GM23338 (cell line): ENCODE measurements around the gene RXRB. TPM values are rescaled to one million over a fixed set of nuclear protein-coding genes. Genes with fewer than 3 reads are reported as not detected.

Experiments used
- ATAC-seq: fragments of 200-7000 bp; cut with Tn5 transposase; 3 replicates; pipeline ENCODE4 v1.9.1; 2020
- DNase-seq: peaks from one replicate; pipeline ENCODE4 v3.0.0-alpha.2; 2015; ENCODE audit warnings: low spot score
- H2AFZ ChIP-seq: fragments of 200-600 bp; sonication (generic); 2 replicates; pipeline ENCODE4 v1.8.0; 2016; ENCODE audit warnings: antibody characterized with exemption, mild to moderate bottlenecking, moderate library complexity
- H3F3A ChIP-seq: fragments of 200-600 bp; sonication (generic); replicated peaks from 2 replicates; pipeline ENCODE4 v1.8.0; 2017; ENCODE audit warnings: antibody characterized with exemption, mixed run types, low read depth
- H3K27ac ChIP-seq: fragments of 200-600 bp; sonication (generic); 2 replicates; pipeline ENCODE4 v1.6.1; 2016; ENCODE audit warnings: low read depth
- H3K27me3 ChIP-seq: fragments of 200-600 bp; sonication (generic); 2 replicates; pipeline ENCODE4 v1.8.0; 2016; ENCODE audit warnings: mild to moderate bottlenecking, mixed run types, moderate library complexity; ENCODE audit not compliant: insufficient read depth
- H3K36me3 ChIP-seq: fragments of 200-600 bp; sonication (generic); 2 replicates; pipeline ENCODE4 v1.8.0; 2016; ENCODE audit warnings: mild to moderate bottlenecking; ENCODE audit not compliant: insufficient read depth
- H3K4me1 ChIP-seq: fragments of 200-600 bp; sonication (generic); 2 replicates; pipeline ENCODE4 v1.8.0; 2016; ENCODE audit warnings: mild to moderate bottlenecking, moderate library complexity; ENCODE audit not compliant: insufficient read depth
- H3K4me2 ChIP-seq: fragments of 200-600 bp; sonication (generic); 2 replicates; pipeline ENCODE4 v1.7.1; 2017; ENCODE audit warnings: mixed run types
- H3K4me3 ChIP-seq: fragments of 200-600 bp; sonication (generic); 2 replicates; pipeline ENCODE4 v1.6.1; 2016; ENCODE audit warnings: mixed run types
- H3K79me2 ChIP-seq: fragments of 200-600 bp; sonication (generic); replicated peaks from 2 replicates; pipeline ENCODE4 v1.8.0; 2017; ENCODE audit warnings: mild to moderate bottlenecking; ENCODE audit not compliant: insufficient read depth
- H3K9me2 ChIP-seq: fragments of 200-600 bp; sonication (generic); 2 replicates; pipeline ENCODE4 v1.8.0; 2017; ENCODE audit not compliant: insufficient read depth
- H4K20me1 ChIP-seq: fragments of 200-600 bp; sonication (generic); replicated peaks from 2 replicates; pipeline ENCODE4 v1.8.0; 2017; ENCODE audit warnings: mild to moderate bottlenecking; ENCODE audit not compliant: insufficient read depth
- H3K27ac Mint-ChIP-seq: 2 replicates; pipeline ENCODE4 v1.8.0; 2020; ENCODE audit warnings: inconsistent platforms, mild to moderate bottlenecking, moderate library complexity, mixed read lengths
- H3K27me3 Mint-ChIP-seq: 3 replicates; pipeline ENCODE4 v1.8.0; 2022; ENCODE audit warnings: low read depth, mild to moderate bottlenecking, moderate library complexity, mixed read lengths, inconsistent platforms; ENCODE audit not compliant: insufficient read depth, poor library complexity
- H3K36me3 Mint-ChIP-seq: 3 replicates; pipeline ENCODE4 v1.8.0; 2021; ENCODE audit warnings: low read depth, mild to moderate bottlenecking, inconsistent platforms, moderate library complexity, mixed read lengths
- H3K4me1 Mint-ChIP-seq: 3 replicates; pipeline ENCODE4 v1.8.0; 2020; ENCODE audit warnings: mild to moderate bottlenecking, inconsistent platforms, mixed read lengths
- H3K4me3 Mint-ChIP-seq: 3 replicates; pipeline ENCODE4 v1.8.0; 2021; ENCODE audit warnings: moderate library complexity, mild to moderate bottlenecking, inconsistent platforms, mixed read lengths
- H3K9me3 Mint-ChIP-seq: 3 replicates; pipeline ENCODE4 v1.8.0; 2020; ENCODE audit warnings: moderate library complexity, mild to moderate bottlenecking, inconsistent platforms, mixed read lengths
- NANOG ChIP-seq: IDR thresholded peaks from 2 replicates; pipeline ENCODE4 v1.6.1; 2016; ENCODE audit warnings: antibody characterized with exemption, borderline replicate concordance
- REST ChIP-seq: IDR thresholded peaks from one replicate; pipeline ENCODE4 v1.6.1; 2018; ENCODE audit warnings: antibody characterized with exemption; ENCODE audit not compliant: unreplicated experiment
- STAT1 ChIP-seq: IDR thresholded peaks from one replicate; pipeline ENCODE4 v1.6.1; 2016; ENCODE audit warnings: antibody characterized with exemption; ENCODE audit not compliant: unreplicated experiment
- polyA plus RNA-seq: library from polyadenylated mRNA; unstranded; fragments of >200 nt; fragmentation: Nextera tagmentation; extraction: Ambion mirVana; gene quantifications from 2 replicates; pipeline ENCODE4 v1.2.1, GENCODE V29; 2016
- total RNA-seq: library from RNA; depleted of rRNA; stranded (reverse); fragments of >200 nt; shearing (Covaris generic); gene quantifications from 2 replicates; pipeline ENCODE4 v1.2.3, GENCODE V29; 2014
- TF ChIP-seq, protein P1 (sequence below): fragments of 250-450 bp; sonication (Bioruptor Pico); IDR thresholded peaks from 2 replicates; pipeline ENCODE4 v1.5.0; 2020; ENCODE audit warnings: mild to moderate bottlenecking, moderate library complexity

RXRB gene
- total and polyA plus RNA-seq, 2 experiments from 2014 or later, result 6.9 to 11.6 TPM

- TF ChIP-seq, protein P1, sequence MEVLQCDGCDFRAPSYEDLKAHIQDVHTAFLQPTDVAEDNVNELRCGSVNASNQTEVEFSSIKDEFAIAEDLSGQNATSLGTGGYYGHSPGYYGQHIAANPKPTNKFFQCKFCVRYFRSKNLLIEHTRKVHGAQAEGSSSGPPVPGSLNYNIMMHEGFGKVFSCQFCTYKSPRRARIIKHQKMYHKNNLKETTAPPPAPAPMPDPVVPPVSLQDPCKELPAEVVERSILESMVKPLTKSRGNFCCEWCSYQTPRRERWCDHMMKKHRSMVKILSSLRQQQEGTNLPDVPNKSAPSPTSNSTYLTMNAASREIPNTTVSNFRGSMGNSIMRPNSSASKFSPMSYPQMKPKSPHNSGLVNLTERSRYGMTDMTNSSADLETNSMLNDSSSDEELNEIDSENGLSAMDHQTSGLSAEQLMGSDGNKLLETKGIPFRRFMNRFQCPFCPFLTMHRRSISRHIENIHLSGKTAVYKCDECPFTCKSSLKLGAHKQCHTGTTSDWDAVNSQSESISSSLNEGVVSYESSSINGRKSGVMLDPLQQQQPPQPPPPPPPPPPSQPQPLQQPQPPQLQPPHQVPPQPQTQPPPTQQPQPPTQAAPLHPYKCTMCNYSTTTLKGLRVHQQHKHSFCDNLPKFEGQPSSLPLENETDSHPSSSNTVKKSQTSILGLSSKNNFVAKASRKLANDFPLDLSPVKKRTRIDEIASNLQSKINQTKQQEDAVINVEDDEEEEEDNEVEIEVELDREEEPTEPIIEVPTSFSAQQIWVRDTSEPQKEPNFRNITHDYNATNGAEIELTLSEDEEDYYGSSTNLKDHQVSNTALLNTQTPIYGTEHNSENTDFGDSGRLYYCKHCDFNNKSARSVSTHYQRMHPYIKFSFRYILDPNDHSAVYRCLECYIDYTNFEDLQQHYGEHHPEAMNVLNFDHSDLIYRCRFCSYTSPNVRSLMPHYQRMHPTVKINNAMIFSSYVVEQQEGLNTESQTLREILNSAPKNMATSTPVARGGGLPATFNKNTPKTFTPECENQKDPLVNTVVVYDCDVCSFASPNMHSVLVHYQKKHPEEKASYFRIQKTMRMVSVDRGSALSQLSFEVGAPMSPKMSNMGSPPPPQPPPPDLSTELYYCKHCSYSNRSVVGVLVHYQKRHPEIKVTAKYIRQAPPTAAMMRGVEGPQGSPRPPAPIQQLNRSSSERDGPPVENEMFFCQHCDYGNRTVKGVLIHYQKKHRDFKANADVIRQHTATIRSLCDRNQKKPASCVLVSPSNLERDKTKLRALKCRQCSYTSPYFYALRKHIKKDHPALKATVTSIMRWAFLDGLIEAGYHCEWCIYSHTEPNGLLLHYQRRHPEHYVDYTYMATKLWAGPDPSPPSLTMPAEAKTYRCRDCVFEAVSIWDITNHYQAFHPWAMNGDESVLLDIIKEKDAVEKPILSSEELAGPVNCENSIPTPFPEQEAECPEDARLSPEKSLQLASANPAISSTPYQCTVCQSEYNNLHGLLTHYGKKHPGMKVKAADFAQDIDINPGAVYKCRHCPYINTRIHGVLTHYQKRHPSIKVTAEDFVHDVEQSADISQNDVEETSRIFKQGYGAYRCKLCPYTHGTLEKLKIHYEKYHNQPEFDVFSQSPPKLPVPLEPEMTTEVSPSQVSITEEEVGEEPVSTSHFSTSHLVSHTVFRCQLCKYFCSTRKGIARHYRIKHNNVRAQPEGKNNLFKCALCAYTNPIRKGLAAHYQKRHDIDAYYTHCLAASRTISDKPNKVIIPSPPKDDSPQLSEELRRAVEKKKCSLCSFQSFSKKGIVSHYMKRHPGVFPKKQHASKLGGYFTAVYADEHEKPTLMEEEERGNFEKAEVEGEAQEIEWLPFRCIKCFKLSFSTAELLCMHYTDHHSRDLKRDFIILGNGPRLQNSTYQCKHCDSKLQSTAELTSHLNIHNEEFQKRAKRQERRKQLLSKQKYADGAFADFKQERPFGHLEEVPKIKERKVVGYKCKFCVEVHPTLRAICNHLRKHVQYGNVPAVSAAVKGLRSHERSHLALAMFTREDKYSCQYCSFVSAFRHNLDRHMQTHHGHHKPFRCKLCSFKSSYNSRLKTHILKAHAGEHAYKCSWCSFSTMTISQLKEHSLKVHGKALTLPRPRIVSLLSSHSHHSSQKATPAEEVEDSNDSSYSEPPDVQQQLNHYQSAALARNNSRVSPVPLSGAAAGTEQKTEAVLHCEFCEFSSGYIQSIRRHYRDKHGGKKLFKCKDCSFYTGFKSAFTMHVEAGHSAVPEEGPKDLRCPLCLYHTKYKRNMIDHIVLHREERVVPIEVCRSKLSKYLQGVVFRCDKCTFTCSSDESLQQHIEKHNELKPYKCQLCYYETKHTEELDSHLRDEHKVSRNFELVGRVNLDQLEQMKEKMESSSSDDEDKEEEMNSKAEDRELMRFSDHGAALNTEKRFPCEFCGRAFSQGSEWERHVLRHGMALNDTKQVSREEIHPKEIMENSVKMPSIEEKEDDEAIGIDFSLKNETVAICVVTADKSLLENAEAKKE (CRISPR knock-in tag), result no peak
- no peak for TF ChIP-seq NANOG
Observed at GRCh38 chr6:33195304-33196165, 4.9 kb downstream of the RXRB start (continued).

GRCh38 chr6:33194431-33194979, 6.0 kb downstream of the RXRB start:
- H2AFZ ChIP-seq, result no peak overlapping the region
- H3K9me2 ChIP-seq, result no peaks in the 10 kb centered on the region
- H3K36me3 Mint-ChIP-seq, result peaks cover 23% of the 10 kb centered on the region
- no peak overlapping the region for H3K4me2 ChIP-seq
- H3K79me2 ChIP-seq, result peaks cover 3% of the 10 kb centered on the region
- H3K4me3 Mint-ChIP-seq, result no peak overlapping the region; the same call in 2 of the 3 replicates
- H3F3A ChIP-seq, result 0 out of 2 replicates have a peak, but pooled peaks cover 7% of the 10 kb centered on the region
- H3K27ac Mint-ChIP-seq, result no peak overlapping the region
- TF ChIP-seq REST (no peak), STAT1 (no peak)
- H3K27me3 ChIP-seq, result peaks cover 26% of the 10 kb centered on the region
- H4K20me1 ChIP-seq, result peaks cover 7% of the 10 kb centered on the region
- DNase-seq (no peak), ATAC-seq (no peak)
- H3K4me3 ChIP-seq, result no peak overlapping the region
- H3K27me3 Mint-ChIP-seq, result peaks cover 22% of the 10 kb centered on the region
- no peaks in the 10 kb centered on the region; the same call in 2 of the 3 replicates for H3K9me3 Mint-ChIP-seq
- H3K27ac ChIP-seq, result no peak overlapping the region
- peaks cover 37% of the 10 kb centered on the region for H3K4me1 Mint-ChIP-seq
- H3K36me3 ChIP-seq, result no peaks in the 10 kb centered on the region; the same call in 1 of the 2 replicates
- H3K4me1 ChIP-seq, result peaks cover 13% of the 10 kb centered on the region
